Activated B cell treated with CpG ODN at 0.5 μM for 24 hours (primary cell): ENCODE results near the gene SUPT6H. TPM values are rescaled to one million over a fixed set of nuclear protein-coding genes. Genes with fewer than 3 reads are reported as not detected.

Experiments
- ATAC-seq: fragments of 200-7000 bp; cut with Tn5 transposase; one replicate; pipeline ENCODE4 v1.10.0; 2021; ENCODE audit warnings: low read depth, mild to moderate bottlenecking, moderate library complexity
- CTCF ChIA-PET: fragments of 350-600 bp; sonication (Branson Sonifier 250); formaldehyde crosslinking; loops from one replicate; lab custom pipeline; 2021; ENCODE audit warnings: antibody characterized with exemption; lab: Charles Lee
- POLR2A ChIA-PET: fragments of 350-600 bp; sonication (Branson Sonifier 250); formaldehyde crosslinking; loops from one replicate; lab custom pipeline; 2021; ENCODE audit warnings: antibody characterized with exemption; lab: Charles Lee
- DNase-seq: peaks from one replicate; pipeline ENCODE4 v3.0.0; 2022
- H3K27ac Mint-ChIP-seq: one replicate; pipeline ENCODE4 v1.8.0; 2020; ENCODE audit warnings: mixed read lengths
- H3K27me3 Mint-ChIP-seq: one replicate; pipeline ENCODE4 v1.8.0; 2021; ENCODE audit warnings: mixed read lengths
- H3K36me3 Mint-ChIP-seq: one replicate; pipeline ENCODE4 v1.8.0; 2021; ENCODE audit warnings: low read depth, mixed read lengths
- H3K4me1 Mint-ChIP-seq: one replicate; pipeline ENCODE4 v1.8.0; 2021; ENCODE audit warnings: mixed read lengths
- H3K4me3 Mint-ChIP-seq: one replicate; pipeline ENCODE4 v1.8.0; 2020; ENCODE audit warnings: mild to moderate bottlenecking, mixed read lengths
- H3K9me3 Mint-ChIP-seq: one replicate; pipeline ENCODE4 v1.8.0; 2020; ENCODE audit warnings: mixed read lengths
- intact Hi-C: fragments of 100-400 bp; cut with micrococcal nuclease; formaldehyde crosslinking; loops from one replicate; pipeline ENCODE4 v1.15.1; 2024
- total RNA-seq: library from RNA; stranded (reverse); gene quantifications from 2 replicates; pipeline ENCODE4 v1.2.3, GENCODE V29; 2022
- TF ChIP-seq, protein P1 (sequence below): fragments of 200-600 bp; IDR thresholded peaks from one replicate; pipeline ENCODE4 v1.8.0; 2022; ENCODE audit warnings: antibody characterized with exemption, mild to moderate bottlenecking

The SUPT6H gene
- total RNA-seq, 1 donor from 2014 or later = 92.4 TPM

- Mint-ChIP-seq H3K9me3 (no peaks in the 10 kb centered on the region), H3K4me3 (no peak overlapping the region), H3K27ac (no peak overlapping the region), H3K4me1 (no peaks in the 10 kb centered on the region), H3K36me3 (peaks cover 98% of the 10 kb centered on the region), H3K27me3 (no peaks in the 10 kb centered on the region)
- TF ChIP-seq, protein P1, sequence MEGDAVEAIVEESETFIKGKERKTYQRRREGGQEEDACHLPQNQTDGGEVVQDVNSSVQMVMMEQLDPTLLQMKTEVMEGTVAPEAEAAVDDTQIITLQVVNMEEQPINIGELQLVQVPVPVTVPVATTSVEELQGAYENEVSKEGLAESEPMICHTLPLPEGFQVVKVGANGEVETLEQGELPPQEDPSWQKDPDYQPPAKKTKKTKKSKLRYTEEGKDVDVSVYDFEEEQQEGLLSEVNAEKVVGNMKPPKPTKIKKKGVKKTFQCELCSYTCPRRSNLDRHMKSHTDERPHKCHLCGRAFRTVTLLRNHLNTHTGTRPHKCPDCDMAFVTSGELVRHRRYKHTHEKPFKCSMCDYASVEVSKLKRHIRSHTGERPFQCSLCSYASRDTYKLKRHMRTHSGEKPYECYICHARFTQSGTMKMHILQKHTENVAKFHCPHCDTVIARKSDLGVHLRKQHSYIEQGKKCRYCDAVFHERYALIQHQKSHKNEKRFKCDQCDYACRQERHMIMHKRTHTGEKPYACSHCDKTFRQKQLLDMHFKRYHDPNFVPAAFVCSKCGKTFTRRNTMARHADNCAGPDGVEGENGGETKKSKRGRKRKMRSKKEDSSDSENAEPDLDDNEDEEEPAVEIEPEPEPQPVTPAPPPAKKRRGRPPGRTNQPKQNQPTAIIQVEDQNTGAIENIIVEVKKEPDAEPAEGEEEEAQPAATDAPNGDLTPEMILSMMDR = no peak
- intact Hi-C loops = no loop called here
- ChIA-PET POLR2A (no interaction called here), CTCF (no interaction called here)
- no peak for DNase-seq
- no peak for ATAC-seq
Measured at GRCh38 chr17:28698253-28698941, 36.4 kb downstream of the SUPT6H start.

DNA sequence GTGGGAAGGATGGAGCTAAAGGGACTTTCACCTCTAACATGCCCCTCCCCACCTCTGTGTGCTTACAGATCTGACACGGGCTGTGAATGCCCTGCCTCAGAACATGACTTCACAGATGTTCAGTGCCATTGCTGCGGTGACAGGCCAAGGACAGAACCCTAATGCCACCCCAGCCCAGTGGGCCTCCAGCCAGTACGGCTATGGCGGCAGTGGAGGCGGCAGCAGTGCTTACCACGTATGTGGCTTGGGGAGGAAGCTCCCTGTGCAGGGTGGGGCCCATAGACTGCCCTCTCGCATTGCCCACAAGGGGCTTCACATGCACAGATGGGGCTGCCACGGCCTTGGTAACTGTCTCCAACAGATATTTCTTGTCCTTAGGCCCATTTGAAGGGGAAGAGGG, 38.3 kb downstream of the SUPT6H start:
- peaks cover 91% of the 10 kb centered on the region for H3K36me3 Mint-ChIP-seq
- intact Hi-C loops = no loop called here
- ATAC-seq (no peak), DNase-seq (no peak)
- TF ChIP-seq, protein P1 = no peak
- no peak overlapping the region for H3K4me3 Mint-ChIP-seq
- H3K9me3 Mint-ChIP-seq = no peaks in the 10 kb centered on the region
- H3K4me1 Mint-ChIP-seq = no peaks in the 10 kb centered on the region
- POLR2A ChIA-PET = interaction anchor here (0.6 kb wide), 1 partner anchor 99 kb away, joined by 5 read pairs; no protein-coding TSS in a partner anchor
- CTCF ChIA-PET = no interaction called here
- H3K27me3 Mint-ChIP-seq = no peaks in the 10 kb centered on the region
- H3K27ac Mint-ChIP-seq = no peak overlapping the region

GRCh38 chr17:28700830-28701492, 39.0 kb downstream of the SUPT6H start:
- ChIA-PET POLR2A (no interaction called here), CTCF (no interaction called here)
- DNase-seq (no peak), ATAC-seq (no peak)
- Mint-ChIP-seq H3K36me3 (peaks cover 91% of the 10 kb centered on the region), H3K4me1 (no peaks in the 10 kb centered on the region), H3K9me3 (no peaks in the 10 kb centered on the region), H3K27me3 (no peaks in the 10 kb centered on the region), H3K4me3 (no peak overlapping the region), H3K27ac (no peak overlapping the region)
- TF ChIP-seq, protein P1 = no peak
- intact Hi-C loops = no loop called here

DNA sequence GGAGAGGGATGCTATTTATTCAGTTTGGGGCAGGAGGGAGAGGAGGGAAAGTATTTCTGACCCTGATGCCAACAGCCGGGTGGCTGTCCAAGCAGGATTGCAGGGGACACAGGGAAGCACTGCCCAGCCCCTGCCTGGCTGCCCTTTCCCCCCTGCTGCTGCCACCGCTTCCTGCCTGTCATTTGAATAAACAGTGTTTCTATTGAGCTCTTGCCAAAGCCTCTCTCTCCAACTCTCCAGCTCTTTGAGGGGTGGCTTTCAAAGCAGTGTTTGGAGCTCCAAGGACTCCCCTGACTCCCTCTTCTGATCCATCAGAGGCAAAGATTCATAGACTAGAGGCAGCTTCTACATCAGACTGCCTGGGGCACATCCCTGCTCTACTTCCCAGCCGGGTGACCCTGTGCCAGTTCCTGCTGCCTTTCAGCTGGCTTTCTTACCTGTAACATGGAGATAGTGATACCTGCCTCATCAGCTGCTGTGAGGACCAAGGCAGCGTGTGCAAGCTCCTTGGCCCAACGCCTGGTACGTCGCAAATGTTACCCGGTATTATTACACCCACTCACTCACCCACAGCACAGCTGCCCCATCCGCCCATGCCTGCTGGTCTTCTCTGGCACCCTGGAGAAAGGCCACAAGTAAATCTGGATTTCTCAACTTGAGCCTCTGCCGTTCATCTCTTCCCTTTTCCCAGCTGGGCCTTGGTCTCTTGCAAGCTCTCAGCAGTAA, 40.2 kb downstream of the SUPT6H start:
- Mint-ChIP-seq H3K4me3 (no peak overlapping the region), H3K36me3 (peaks cover 81% of the 10 kb centered on the region), H3K27ac (no peak overlapping the region), H3K4me1 (no peaks in the 10 kb centered on the region), H3K27me3 (no peaks in the 10 kb centered on the region), H3K9me3 (no peaks in the 10 kb centered on the region)
- POLR2A ChIA-PET = interaction anchor here (1.4 kb wide), 1 partner anchor 9 kb away, joined by 5 read pairs; the partner anchor contains the start of gene PROCA1
- DNase-seq (no peak), ATAC-seq (no peak)
- intact Hi-C loops = no loop called here
- TF ChIP-seq, protein P1 = no peak
- CTCF ChIA-PET = no interaction called here

- intact Hi-C loops = no loop called here
- DNase-seq (no peak), ATAC-seq (no peak)
- Mint-ChIP-seq H3K36me3 (peaks cover 75% of the 10 kb centered on the region), H3K27me3 (no peaks in the 10 kb centered on the region), H3K4me3 (no peak overlapping the region), H3K27ac (no peak overlapping the region), H3K4me1 (no peaks in the 10 kb centered on the region), H3K9me3 (no peaks in the 10 kb centered on the region)
- CTCF ChIA-PET = no interaction called here
- TF ChIP-seq, protein P1 = no peak
- POLR2A ChIA-PET = interaction anchor here (1.4 kb wide), 1 partner anchor 8 kb away, joined by 5 read pairs; the partner anchor contains the start of gene PROCA1
Measured at GRCh38 chr17:28702752-28703150, 40.7 kb downstream of the SUPT6H start.
